ENCODE data around the gene GZF1. TPM values are rescaled to one million over a fixed set of nuclear protein-coding genes. Genes with fewer than 3 reads are reported as not detected.

The GZF1 gene
- total RNA-seq, 1 donor from 2014 or later: 16.6 TPM

DNA sequence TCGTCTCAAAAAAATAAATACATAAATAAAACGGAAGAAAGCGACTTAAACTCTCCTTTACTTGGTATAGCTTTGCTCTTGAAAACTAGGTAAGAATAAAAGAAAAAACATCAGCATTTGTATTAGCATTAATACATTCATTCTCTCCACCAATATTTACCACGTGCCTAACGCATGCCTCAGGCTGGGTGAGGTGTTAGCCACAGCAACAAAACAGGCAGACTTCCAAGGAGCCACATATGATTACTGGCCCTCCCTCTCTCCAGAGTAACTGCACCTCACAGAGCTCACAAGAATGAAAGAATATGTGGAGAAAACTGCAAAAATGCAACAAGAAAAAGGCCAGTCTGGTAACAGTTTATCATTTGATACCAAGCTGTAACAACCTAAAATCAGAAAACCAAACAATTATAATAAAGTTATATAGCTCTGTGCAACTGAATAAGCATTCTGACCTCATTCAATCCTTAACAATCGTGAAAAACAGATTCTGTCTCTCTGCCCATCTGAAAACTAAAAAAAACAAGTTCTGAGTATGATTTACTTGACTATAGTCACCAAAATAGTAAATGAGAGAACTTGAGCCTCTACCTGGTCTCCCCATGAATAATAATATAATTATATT is 54.1 kb downstream of the GZF1 start:
- ATAC-seq (ENCODE audit: poor library complexity): no peak
- DNase-seq: no peak
- intact Hi-C loops (cut with DNase I): no loop called here

DNA sequence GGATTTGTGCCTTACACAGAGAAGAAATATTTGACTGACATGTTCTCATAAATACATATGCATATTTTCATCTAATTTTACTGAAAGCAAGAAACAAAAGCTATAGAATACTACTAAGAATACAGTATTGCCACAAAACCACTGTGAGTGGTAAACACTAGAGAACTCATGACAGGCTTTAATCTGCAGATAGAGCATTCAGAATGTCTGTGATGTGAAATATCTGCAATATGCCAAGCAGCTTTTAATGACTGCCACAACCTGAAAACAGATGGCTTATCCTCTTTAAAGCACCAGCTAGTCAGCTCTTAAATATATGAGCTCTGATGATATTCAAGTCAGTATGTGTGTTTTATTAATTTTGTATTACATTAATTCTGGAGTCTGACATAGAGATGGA is 55.9 kb downstream of the GZF1 start:
- intact Hi-C loops (cut with DNase I): no loop called here
- no peak for ATAC-seq (ENCODE audit: poor library complexity)
- no peak for DNase-seq

DNA sequence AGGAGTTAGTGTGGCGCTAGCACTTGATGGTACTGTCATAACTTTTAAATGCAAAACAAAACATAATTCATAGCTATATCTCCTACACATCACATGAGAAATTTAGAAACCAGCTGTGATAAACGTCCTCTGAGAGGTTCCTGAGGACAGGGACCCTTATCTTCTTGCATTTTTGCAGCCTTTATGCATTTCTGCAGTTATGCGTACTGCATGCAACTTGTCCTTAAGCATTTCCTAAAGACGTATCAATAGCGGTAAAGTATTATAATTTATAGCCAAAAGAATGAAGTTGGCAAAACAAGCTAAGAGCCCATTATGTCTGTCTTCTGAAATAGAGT is 57.6 kb downstream of the GZF1 start:
- DNase-seq (no peak), ATAC-seq (ENCODE audit: poor library complexity) (no peak)
- intact Hi-C loops (cut with DNase I): no loop called here

DNA sequence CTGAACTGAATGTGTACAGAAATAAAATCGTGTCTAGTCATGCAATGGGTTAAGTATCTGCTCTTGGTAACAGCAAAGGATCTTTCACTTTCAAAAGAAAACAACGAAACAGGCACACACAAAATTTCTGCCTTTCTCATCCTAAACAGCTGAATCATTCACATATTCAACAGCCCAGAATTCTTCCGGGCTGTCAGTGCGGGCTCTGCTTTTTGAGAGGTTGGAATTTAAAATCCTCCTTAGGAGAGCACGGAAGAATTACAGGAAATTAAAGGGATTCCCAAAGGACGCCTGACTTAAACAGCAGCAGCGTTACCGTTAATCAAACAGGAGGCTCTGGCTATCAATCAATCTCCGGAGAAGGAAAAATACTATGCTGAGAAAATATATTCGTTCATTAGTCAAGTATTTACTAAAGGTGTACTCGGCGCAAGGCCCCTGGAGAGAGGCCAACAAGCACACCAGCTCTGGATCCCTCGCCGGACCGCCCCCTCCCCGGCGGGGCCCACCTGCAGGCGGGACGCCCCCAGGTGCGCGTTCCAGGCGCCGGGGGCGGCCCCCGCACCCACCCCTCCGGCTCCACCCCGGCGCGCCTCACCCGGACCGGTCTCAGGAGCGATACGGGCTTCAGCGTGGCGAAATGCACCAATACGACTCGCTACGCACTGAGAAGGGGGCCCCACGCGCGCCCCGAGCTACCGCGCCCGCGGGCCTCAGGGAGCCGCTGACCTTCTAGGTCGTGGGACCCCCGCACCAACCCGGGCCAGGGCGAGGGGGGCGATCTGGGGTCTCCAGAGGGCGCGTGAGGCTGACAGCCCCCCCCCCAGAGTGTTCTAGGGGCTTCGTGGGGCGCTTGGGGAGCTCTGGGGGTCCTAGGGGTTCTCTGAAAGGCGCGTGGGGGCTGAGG is 58.3 kb downstream of the GZF1 start:
- DNase-seq (peak; percentile 57), ATAC-seq (ENCODE audit: poor library complexity) (peak; percentile 67)
- intact Hi-C loops (cut with DNase I): loop anchor here (5.0 kb wide), 1 partner anchor 58 kb away; the partner anchor contains the start of gene GZF1

DNA sequence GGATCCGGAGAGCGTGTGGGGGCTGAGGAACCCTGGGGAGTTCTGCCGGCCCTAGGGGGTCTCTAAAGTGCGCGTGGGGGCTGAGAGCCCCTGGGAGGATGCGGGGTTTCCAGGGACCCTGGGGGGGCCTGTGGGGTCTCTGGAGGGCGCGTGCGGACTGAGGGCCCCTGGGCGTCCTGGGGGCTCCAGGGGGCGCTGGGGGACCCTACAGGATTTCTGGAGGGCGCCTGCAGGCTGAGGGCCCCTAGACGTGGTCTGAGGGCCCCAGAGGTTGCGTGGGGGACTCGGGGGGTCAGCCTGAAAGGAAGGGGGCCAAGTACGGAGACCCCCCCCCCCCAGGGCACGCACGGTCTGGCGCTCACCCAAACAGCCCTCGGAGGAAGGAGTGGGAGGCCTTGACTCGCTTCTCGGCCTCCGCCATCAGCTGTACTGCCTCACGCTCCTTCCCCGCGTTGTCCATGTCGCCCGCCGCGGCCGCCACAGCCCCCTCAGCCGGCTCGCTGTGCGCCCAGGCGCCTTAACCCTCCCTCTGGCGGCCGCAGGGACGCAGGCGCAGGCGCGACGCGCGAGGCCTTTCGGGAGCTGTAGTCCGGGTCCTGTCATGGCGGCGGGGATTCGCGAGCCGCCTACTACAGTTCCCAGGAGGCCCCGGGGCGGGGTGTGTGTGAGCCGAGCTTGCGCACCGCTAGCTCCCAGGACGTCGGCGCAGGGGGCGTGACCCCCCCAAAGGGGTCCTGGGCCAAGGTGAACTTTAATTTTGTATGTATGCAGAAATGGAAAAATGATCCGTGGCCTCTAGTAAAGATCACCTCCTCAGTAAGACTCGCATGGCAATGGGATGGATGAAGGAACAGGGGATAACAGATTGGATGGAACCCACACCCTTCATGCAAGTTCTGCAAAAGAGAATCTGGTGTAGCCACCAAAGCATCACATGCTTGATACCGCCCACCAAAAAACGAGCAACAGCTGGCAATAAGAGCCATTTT is 59.3 kb downstream of the GZF1 start, which contains the start of gene NAPB:
TSS of gene NAPB (minus strand) at position 546 of the 989 bp plus-strand sequence. CDS start at position 460, 86 bp downstream.
- peak; percentile 98 for DNase-seq
- intact Hi-C loops (cut with DNase I): loop anchor here (5.0 kb wide), 1 partner anchor 59 kb away; the partner anchor contains the start of gene GZF1
- ATAC-seq (ENCODE audit: poor library complexity): peak; percentile 99

Other genes starting within 250 kb of the GZF1 start
- 6.6 TPM for gene NXT1, start 11.4 kb upstream of the GZF1 start, total RNA-seq
- 4.2 TPM for gene NAPB, start 59.3 kb downstream of the GZF1 start, total RNA-seq
- not detected for gene CSTL1, start 77.5 kb downstream of the GZF1 start, total RNA-seq
- not detected for gene CST11, start 90.7 kb downstream of the GZF1 start, total RNA-seq
- not detected for gene CST8, start 128.9 kb downstream of the GZF1 start, total RNA-seq
- gene CST9L, start 206.3 kb downstream of the GZF1 start, total RNA-seq: not detected
- not detected for gene CST9, start 243.7 kb downstream of the GZF1 start, total RNA-seq